GM21717 (cell line): ENCODE results near the gene BCCIP.

Experiments used
- ATAC-seq: cut with Tn5 transposase; IDR thresholded peaks from one replicate; pipeline ENCODE4 v1.9.1; 2021; ENCODE audit warnings: mild to moderate bottlenecking, moderate library complexity; ENCODE audit not compliant: unreplicated experiment

The BCCIP gene

DNA sequence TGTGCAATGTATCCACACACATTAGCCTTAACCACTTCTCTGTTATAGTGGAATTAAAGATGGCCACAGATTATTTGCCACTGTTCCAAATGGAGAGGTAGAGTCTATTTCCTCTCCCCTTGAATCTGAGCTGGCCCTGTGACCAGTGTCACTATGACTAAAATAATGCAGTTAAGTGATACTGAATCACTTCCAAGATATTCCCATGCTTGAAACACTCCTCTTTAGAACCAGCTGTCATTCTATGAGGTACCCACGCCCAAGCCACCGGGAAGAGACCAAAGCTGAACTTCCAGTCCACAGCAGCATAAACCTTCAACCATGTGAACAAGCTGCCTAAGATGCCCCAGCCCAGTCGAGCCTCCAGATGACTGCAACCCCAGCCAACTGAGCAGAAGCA is 59.9 kb downstream of the BCCIP start:
- ATAC-seq, result no peak
